ENCODE results near the gene DPF3. TPM values are rescaled to one million over a fixed set of nuclear protein-coding genes. Genes with fewer than 3 reads are reported as not detected.

The DPF3 gene
- total RNA-seq, 2 donors from 2014 or later: 0.13 to 1.2 TPM

DNA sequence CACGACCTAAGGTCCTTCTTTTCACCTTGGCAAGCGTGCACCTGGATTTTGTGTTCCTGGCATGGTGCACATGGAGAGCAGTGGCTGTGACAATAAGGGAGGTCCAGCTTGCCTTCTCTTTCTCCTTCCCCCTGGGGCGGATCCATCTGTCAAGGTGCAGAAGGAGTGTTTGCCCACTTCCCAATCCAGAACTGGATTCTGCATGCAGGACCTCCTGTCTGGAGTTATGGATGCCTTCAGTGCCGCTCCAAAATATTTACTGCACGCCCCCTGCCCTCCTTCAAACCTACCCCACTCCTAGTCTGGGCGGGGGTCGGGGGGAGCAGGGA is 192.7 kb downstream of the DPF3 start:
- Mint-ChIP-seq H3K27me3 (peaks cover 5% of the 10 kb centered on the region), H3K4me3 (no peak overlapping the region), H3K27ac (no peak overlapping the region), H3K36me3 (ENCODE audit: low read depth) (peaks cover 6% of the 10 kb centered on the region), H3K4me1 (peaks cover 6% of the 10 kb centered on the region)
- ATAC-seq: no peak
- H3K9me3 ChIP-seq (ENCODE audit: control insufficient read depth, low read length, poor library complexity, severe bottlenecking): no peaks in the 10 kb centered on the region
- no peak for DNase-seq

DNA sequence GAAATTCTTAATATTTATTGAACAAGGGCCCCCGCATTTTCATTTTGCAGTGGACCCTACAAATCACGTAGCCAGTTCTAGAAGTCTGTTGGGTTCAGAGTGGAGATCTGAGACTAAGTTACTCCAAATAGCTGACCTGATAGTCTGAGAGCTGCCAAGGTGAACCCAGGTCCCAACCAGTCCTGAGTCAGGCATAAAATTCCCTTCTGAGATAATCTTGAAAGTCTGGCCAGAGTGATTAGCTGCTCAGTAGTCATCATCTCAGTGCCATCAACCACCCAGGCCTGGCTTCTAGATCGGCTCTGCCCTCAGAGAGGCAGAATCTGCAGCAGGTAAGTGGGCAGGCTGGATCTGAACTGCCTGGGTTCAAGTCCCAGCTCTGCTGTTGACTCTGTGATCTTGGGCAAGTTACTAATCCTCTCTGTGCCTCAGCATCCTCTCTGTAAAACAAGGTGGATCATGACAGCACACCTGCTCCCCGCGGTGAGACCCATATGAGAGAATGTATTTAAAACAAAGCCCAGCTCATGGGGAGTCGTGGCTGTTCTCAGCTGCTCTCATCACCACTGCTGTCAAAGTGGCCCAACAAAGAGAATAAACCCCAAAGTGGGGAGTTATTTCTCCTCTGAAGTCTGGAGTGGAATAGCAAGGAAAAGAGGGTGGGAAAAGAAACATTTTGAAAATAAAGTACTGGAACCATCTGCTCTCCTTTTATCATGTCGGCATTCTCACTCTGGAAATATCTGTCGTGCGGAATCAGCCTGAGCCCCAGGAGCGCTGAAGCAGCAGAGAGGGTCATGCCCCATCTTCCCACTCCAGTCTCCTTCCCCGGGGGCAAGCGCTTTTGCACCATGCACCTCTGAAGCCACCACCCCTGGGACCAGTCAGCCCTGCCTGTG is 193.3 kb downstream of the DPF3 start:
- Mint-ChIP-seq H3K36me3 (ENCODE audit: low read depth) (peaks cover 4% of the 10 kb centered on the region), H3K27me3 (peaks cover 3% of the 10 kb centered on the region), H3K4me3 (no peak overlapping the region), H3K4me1 (peaks cover 6% of the 10 kb centered on the region), H3K27ac (no peak overlapping the region)
- ATAC-seq: no peak
- no peak for DNase-seq
- H3K9me3 ChIP-seq (ENCODE audit: control insufficient read depth, low read length, poor library complexity, severe bottlenecking): no peaks in the 10 kb centered on the region

DNA sequence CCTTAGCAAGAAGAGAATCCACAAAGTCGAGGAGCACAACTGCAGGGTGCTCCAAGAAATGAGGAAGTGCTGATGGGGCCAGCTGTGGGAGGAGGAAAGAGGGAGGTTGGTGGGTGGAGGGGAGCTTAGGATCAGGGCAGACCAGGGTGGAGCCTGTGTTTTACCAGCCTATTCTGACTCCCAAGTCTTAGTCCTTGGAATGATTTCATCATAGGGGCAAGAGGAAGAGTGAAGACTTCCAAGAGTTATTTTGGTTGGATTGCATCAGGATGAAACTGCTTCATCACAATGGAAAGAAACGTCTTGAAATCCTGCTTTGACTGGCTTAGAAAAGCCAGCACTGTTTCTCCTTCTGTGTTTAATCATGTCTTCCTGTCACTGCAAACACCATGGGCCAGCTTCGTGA is 194.0 kb downstream of the DPF3 start:
- no peak overlapping the region for H3K4me3 Mint-ChIP-seq
- H3K9me3 ChIP-seq (ENCODE audit: control insufficient read depth, low read length, poor library complexity, severe bottlenecking): no peaks in the 10 kb centered on the region
- peaks cover 6% of the 10 kb centered on the region for H3K4me1 Mint-ChIP-seq
- no peaks in the 10 kb centered on the region for H3K27me3 Mint-ChIP-seq
- H3K36me3 Mint-ChIP-seq (ENCODE audit: low read depth): peaks cover 2% of the 10 kb centered on the region
- H3K27ac Mint-ChIP-seq: no peak overlapping the region
- ATAC-seq (no peak), DNase-seq (no peak)

DNA sequence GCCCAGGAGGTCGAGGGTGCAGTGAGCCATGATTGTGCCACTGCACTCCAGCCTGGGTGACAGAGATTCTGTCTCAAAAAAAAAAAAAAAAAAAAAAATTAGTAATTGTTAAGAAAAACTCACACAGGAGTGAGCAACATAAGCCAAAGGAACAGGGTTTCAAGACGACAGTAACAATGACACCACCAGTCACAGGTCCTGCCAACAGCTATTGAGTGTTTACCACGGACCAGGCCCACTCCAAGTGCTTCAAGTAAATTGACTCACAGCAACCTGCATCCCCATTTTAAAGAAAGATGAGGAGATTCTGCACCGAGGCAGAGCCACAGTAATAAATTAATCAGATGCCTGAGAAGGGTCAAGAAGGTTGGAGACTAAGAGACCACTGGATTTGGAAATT is 194.5 kb downstream of the DPF3 start:
- Mint-ChIP-seq H3K4me3 (no peak overlapping the region), H3K36me3 (ENCODE audit: low read depth) (peaks cover 2% of the 10 kb centered on the region), H3K27me3 (no peaks in the 10 kb centered on the region), H3K4me1 (peaks cover 6% of the 10 kb centered on the region), H3K27ac (no peak overlapping the region)
- no peaks in the 10 kb centered on the region for H3K9me3 ChIP-seq (ENCODE audit: control insufficient read depth, low read length, poor library complexity, severe bottlenecking)
- ATAC-seq (no peak), DNase-seq (no peak)

DNA sequence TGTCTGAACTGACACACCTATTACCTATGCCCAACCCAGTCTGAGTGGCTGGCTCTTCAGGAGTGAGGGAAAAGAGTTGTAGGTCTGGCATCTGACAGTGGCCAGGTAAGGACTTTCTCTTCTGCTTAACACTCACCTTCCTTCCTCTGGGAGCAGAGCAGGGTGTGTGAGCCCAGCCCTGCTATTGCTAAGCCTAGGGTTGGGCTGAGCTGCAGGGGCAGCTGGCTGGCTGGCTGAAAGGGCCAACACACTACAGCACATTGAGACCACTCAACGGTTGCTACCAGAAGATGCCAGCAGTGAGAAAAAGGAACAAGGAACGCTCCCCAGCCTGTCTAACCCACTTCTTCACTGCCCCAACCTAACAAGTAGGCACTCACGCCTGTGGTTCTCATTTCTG is 201.2 kb downstream of the DPF3 start:
- Mint-ChIP-seq H3K27me3 (no peaks in the 10 kb centered on the region), H3K27ac (no peak overlapping the region), H3K4me1 (no peaks in the 10 kb centered on the region), H3K4me3 (no peak overlapping the region), H3K36me3 (ENCODE audit: low read depth) (no peaks in the 10 kb centered on the region)
- no peak for ATAC-seq
- DNase-seq: no peak
- no peaks in the 10 kb centered on the region for H3K9me3 ChIP-seq (ENCODE audit: control insufficient read depth, low read length, poor library complexity, severe bottlenecking)

DNA sequence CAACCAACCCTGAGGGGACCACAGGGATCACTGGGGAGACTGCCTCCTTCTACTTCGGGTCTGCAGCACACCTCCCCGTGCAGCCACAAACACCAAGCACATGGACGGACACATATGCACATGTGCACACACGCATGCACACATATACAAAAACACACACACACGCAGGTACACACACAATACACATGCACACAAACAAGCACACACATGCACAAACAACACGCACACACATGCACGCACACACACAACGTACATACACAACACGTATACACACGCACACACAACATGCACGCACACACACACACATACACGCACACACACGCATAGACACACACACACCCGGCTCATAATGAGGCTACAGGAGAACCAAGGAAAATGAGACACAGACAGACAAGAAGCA is 203.6 kb downstream of the DPF3 start:
- Mint-ChIP-seq H3K27ac (no peak overlapping the region), H3K4me3 (no peak overlapping the region), H3K4me1 (no peaks in the 10 kb centered on the region), H3K27me3 (no peaks in the 10 kb centered on the region), H3K36me3 (ENCODE audit: low read depth) (no peaks in the 10 kb centered on the region)
- ATAC-seq (no peak), DNase-seq (no peak)
- H3K9me3 ChIP-seq (ENCODE audit: control insufficient read depth, low read length, poor library complexity, severe bottlenecking): no peaks in the 10 kb centered on the region

DNA sequence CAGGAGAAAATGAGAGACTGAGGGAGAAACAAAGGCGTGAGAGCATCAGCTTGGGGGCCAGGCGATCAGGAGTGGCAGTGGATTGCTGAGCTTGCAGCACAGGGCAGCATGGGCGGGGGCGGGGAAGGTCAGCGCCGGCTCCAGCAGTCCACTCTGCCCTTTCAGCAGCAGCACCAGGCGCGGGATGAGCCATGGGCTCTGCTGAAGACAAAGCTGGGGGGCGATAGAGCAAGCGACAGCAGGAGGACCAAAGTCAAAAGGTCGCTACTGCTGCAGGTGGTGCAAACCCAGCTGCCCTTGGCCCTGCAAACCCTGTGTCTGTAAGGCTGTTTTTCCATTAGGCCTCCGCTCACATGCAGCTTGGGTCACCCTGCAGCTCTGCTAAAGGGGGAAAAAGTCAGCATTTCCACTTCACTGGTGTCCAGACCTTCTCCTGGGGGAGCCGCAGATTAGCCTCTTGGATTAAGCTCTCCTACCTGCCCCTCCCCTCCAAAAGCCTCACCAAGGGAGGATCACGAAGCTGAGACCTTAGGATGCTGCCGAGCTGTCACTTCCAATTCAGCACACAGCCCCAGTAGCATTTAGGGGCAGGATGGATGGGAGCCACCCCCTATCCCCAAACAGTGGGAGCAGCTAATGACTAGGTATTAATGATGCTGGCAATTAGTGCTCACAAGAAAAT is 204.8 kb downstream of the DPF3 start:
- H3K27me3 Mint-ChIP-seq: no peaks in the 10 kb centered on the region
- H3K4me3 Mint-ChIP-seq: no peak overlapping the region
- DNase-seq (no peak), ATAC-seq (no peak)
- H3K27ac Mint-ChIP-seq: no peak overlapping the region
- H3K36me3 Mint-ChIP-seq (ENCODE audit: low read depth): no peaks in the 10 kb centered on the region
- no peaks in the 10 kb centered on the region for H3K4me1 Mint-ChIP-seq
- no peaks in the 10 kb centered on the region for H3K9me3 ChIP-seq (ENCODE audit: control insufficient read depth, low read length, poor library complexity, severe bottlenecking)

DNA sequence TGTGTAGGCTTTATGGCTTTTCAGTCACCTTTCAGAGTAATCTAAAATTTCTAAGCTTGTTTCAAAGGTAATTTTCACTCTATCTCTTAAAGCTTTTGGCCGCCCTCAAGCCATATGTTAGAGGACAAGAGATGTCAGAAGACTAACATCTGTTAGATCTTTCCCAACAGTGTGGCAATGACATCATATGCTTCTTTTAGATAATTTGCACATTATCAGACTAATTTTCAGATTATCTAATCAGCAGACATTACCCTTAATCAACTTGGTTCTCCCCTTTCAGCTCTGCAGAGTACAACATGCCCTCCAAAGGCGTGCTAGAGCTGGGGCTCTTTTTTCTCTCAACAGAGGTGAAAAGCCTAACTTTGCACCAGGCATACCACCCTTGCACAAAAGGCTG is 207.1 kb downstream of the DPF3 start:
- no peaks in the 10 kb centered on the region for H3K9me3 ChIP-seq (ENCODE audit: control insufficient read depth, low read length, poor library complexity, severe bottlenecking)
- H3K4me1 Mint-ChIP-seq: no peaks in the 10 kb centered on the region
- DNase-seq: no peak
- H3K4me3 Mint-ChIP-seq: no peak overlapping the region
- H3K36me3 Mint-ChIP-seq (ENCODE audit: low read depth): no peaks in the 10 kb centered on the region
- no peak overlapping the region for H3K27ac Mint-ChIP-seq
- ATAC-seq: no peak
- no peaks in the 10 kb centered on the region for H3K27me3 Mint-ChIP-seq

DNA sequence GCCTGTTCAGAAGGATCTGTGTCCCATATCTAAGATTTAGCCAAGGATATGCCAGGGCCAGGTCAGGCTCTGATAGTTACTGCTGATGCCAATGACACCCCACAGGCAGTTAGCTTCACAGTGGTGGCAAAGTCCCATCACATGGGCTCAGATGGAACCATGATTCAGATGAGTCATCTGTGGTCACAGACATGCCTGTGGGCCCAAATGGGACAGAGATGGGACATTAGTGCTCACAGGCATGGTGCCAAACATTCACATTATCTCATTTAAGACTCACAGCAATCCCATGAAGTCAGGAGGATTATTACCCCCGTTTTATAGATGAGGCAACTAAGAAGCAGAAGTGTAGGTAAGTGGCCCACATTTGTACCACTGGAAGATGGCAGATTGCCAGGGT is 207.8 kb downstream of the DPF3 start:
- no peak overlapping the region for H3K4me3 Mint-ChIP-seq
- DNase-seq (no peak), ATAC-seq (no peak)
- no peak overlapping the region for H3K27ac Mint-ChIP-seq
- H3K36me3 Mint-ChIP-seq (ENCODE audit: low read depth): no peaks in the 10 kb centered on the region
- H3K27me3 Mint-ChIP-seq: no peaks in the 10 kb centered on the region
- H3K9me3 ChIP-seq (ENCODE audit: control insufficient read depth, low read length, poor library complexity, severe bottlenecking): no peaks in the 10 kb centered on the region
- H3K4me1 Mint-ChIP-seq: no peaks in the 10 kb centered on the region

DNA sequence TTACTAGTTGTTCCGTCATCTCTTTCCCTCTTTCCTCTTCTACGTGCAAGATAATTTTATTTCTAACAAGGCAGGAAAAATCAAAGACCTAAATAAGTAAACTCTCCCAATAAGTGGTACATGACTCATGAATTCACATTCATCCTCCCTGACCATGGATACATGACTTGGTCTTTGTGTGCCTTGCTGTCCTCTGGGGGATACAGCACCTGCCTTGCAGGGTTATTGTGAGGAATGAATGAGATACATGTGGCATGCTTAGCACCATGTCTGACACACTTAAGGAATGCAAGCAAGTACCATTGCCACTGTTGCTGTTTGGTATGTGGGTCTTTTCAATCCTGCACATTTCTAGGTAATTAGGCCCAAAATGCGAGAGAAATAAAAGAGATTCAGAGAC is 208.4 kb downstream of the DPF3 start:
- no peaks in the 10 kb centered on the region for H3K9me3 ChIP-seq (ENCODE audit: control insufficient read depth, low read length, poor library complexity, severe bottlenecking)
- no peak overlapping the region for H3K4me3 Mint-ChIP-seq
- ATAC-seq (no peak), DNase-seq (no peak)
- H3K36me3 Mint-ChIP-seq (ENCODE audit: low read depth): no peaks in the 10 kb centered on the region
- no peaks in the 10 kb centered on the region for H3K4me1 Mint-ChIP-seq
- H3K27ac Mint-ChIP-seq: no peak overlapping the region
- no peaks in the 10 kb centered on the region for H3K27me3 Mint-ChIP-seq

DNA sequence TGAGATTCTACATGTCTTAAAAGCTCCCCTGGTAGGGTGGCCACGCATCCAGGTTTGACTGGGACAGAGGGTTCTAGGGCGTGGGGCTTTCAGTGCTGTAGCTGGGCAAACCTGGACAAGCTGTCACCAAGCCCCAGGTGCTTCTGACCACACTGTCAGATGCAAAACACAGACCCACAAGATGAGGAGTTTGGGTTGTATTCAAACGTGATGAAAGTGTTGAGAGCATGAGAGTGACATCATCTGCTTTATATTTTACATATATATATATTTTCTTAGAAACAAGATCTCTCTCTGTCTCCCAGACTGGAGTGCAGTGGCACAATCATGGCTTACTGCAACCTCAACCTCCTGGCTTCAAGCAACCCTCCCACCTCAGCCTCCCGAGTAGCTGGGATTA is 210.1 kb downstream of the DPF3 start:
- ATAC-seq: no peak
- H3K27ac Mint-ChIP-seq: no peak overlapping the region
- DNase-seq: no peak
- no peaks in the 10 kb centered on the region for H3K27me3 Mint-ChIP-seq
- no peaks in the 10 kb centered on the region for H3K4me1 Mint-ChIP-seq
- no peaks in the 10 kb centered on the region for H3K9me3 ChIP-seq (ENCODE audit: control insufficient read depth, low read length, poor library complexity, severe bottlenecking)
- no peaks in the 10 kb centered on the region for H3K36me3 Mint-ChIP-seq (ENCODE audit: low read depth)
- no peak overlapping the region for H3K4me3 Mint-ChIP-seq

DNA sequence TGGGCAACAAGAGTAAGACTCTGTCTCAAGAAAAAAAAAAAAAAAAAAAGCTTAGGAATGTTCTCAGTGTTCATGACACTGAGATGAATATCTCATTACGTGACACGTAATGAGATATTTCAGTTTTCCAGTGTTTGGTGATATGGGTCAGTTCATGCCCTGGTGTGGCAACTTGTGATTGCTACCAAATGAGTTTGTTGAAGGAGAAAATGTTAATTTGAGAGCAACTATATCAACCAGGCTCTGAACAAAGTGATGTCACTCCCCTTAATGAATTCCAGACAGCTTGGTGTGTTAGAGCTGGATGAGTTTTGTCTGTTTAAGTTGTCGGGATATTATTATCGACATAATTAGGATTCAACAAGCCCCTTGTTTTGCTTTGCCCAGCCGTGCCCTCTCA is 211.7 kb downstream of the DPF3 start:
- Mint-ChIP-seq H3K27ac (no peak overlapping the region), H3K36me3 (ENCODE audit: low read depth) (no peaks in the 10 kb centered on the region), H3K4me1 (no peaks in the 10 kb centered on the region), H3K27me3 (no peaks in the 10 kb centered on the region), H3K4me3 (no peak overlapping the region)
- ATAC-seq (no peak), DNase-seq (no peak)
- H3K9me3 ChIP-seq (ENCODE audit: control insufficient read depth, low read length, poor library complexity, severe bottlenecking): no peaks in the 10 kb centered on the region

DNA sequence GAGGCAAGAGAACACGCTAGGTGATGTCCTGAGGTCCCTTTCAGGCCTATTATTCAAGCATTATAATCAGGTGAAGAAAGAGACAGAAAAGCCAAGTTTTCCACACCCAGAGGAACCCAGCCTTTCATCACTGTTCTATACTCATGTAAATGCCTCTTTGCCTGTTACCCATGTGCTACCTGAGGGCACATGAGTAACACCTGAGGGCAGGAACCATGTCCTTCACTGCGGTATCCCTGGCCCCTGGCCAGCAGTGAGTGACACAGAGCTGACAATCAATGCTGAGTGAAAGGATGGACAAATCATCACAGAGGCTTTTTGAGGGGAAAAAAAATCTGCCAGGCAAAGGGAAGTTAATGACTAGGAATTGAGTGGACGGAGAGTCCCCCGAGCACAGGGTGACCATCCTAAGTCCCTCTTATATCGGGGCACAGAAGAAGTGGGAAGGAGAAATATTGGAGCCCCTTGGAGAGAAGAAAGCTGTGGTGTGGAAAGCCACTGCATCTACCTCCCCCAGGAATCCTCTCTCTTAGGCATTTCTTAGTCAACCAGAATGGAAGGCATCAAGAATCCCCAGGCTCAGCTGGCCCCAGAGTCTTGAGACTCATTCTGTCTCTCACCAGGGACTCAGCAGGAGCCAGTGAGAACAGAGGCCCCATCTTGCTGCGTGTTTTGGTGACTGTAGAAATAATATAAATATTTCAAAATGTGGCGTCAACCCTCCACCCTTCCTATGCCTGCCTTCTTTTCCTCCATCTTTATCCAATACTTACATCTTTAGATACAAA is 212.9 kb downstream of the DPF3 start:
- Mint-ChIP-seq H3K27ac (no peak overlapping the region), H3K27me3 (no peaks in the 10 kb centered on the region), H3K4me1 (no peaks in the 10 kb centered on the region), H3K4me3 (no peak overlapping the region), H3K36me3 (ENCODE audit: low read depth) (no peaks in the 10 kb centered on the region)
- ATAC-seq: no peak
- no peaks in the 10 kb centered on the region for H3K9me3 ChIP-seq (ENCODE audit: control insufficient read depth, low read length, poor library complexity, severe bottlenecking)
- no peak for DNase-seq

Measured in T-helper 17 cell (primary cell).